Astrocyte (in vitro differentiated cells and primary cell): Measurements from ENCODE around the gene TBC1D10B.

ENCODE experiments used
- CTCF ChIP-seq: IDR thresholded peaks from 2 replicates; pipeline ENCODE4 v1.5.1; 2011; ENCODE audit warnings: low read depth, mild to moderate bottlenecking, inconsistent platforms, low read length, moderate library complexity; ENCODE audit not compliant: insufficient read depth
- EZH2 ChIP-seq: IDR thresholded peaks from 2 replicates; pipeline ENCODE4 v1.6.1; 2012; ENCODE audit warnings: mild to moderate bottlenecking, low read length, inconsistent platforms; ENCODE audit not compliant: insufficient read depth

DNA sequence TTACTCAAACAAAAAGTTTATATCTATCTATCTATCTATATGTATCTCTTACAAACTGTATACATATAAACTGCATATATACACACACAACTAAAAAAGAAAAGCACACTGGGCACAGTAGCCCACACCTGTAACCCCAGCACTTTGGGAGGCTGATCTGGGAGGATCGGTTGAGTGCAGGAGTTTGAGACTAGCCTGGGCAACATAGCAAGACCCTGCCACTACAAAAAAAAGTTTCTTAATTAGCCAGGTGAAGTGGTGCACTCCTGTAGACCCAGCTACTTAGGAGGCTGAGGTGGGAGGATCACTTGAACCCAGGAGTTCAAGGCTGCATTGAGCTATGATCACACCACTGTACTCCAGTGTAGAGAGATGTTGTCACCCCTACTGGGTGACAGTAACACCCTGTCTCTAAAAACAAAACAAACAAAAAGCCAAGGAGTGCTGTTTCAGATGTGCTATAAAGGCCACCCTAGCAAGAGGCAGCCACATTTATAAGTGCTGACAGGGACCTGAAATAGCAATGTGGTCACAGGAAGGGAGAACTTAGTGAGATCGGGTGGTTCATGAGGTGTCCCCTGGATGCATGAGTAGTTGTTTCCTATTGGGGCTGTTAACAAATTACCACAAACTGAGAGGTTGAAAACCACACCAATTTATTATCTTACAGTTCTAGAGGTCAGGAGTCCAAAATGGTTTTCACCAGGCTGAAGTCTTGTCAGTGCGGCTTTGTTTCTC, 20.0 kb downstream of the TBC1D10B start:
- no peak for TF ChIP-seq CTCF
- no peak for TF ChIP-seq EZH2
